Activated CD4-positive, alpha-beta T cell treated with anti-CD3 and anti-CD28 coated beads, Interleukin-2, amount 50 U/mL, for 16 hours (primary cell): Measurements from ENCODE around the gene WNT5B.
A peak's percentile ranks its signal among the peaks of the same experiment; 100 is the strongest.

Experiments
- DNase-seq: peaks from one replicate; pipeline ENCODE4 v3.0.0-alpha.2; 2020

Gene WNT5B

DNA sequence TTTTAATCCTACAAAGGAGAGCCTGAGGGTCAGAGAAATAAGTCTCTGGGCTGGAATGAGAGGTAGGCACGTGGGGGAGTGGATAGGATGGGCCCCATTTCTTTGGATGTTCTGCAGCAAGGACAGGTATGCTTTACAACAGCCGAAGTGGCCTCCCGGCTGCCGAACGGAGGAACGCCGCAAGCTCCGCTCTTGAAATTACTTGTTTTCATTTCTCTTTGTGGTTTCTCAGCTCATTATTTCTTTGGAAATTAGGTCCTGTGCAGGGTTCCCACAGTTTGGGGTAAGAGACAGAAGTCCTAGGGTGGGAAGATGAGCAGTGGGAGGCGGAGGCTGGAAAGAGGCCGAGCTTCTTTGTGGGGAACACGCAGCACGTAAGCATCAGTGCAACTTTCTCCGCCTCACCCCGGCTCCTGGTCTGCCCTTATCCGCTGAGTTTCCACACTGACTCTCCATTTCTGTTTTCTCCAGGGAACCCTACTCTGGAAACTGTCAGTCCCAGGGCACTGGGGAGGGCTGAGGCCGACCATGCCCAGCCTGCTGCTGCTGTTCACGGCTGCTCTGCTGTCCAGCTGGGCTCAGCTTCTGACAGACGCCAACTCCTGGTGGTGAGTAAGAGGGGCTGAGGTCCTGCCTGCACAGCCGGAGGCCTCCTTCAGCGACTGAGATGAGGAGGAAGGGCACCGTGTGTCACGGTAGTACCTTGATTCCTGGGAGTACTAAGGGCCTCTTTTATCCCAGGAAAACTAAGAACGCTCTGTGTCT is 2.0 kb downstream of the WNT5B start:
- DNase-seq: no peak

- DNase-seq: no peak
These were observed 3.7 kb downstream of the WNT5B start for GRCh38 chr12:1632702-1633101.

- DNase-seq: no peak
These were observed 4.4 kb downstream of the WNT5B start for GRCh38 chr12:1633459-1633858.

- no peak for DNase-seq
These were observed 5.1 kb downstream of the WNT5B start for GRCh38 chr12:1634149-1634548.

GRCh38 chr12:1634590-1635191 is 5.7 kb downstream of the WNT5B start:
- peak; percentile 67 for DNase-seq

DNA sequence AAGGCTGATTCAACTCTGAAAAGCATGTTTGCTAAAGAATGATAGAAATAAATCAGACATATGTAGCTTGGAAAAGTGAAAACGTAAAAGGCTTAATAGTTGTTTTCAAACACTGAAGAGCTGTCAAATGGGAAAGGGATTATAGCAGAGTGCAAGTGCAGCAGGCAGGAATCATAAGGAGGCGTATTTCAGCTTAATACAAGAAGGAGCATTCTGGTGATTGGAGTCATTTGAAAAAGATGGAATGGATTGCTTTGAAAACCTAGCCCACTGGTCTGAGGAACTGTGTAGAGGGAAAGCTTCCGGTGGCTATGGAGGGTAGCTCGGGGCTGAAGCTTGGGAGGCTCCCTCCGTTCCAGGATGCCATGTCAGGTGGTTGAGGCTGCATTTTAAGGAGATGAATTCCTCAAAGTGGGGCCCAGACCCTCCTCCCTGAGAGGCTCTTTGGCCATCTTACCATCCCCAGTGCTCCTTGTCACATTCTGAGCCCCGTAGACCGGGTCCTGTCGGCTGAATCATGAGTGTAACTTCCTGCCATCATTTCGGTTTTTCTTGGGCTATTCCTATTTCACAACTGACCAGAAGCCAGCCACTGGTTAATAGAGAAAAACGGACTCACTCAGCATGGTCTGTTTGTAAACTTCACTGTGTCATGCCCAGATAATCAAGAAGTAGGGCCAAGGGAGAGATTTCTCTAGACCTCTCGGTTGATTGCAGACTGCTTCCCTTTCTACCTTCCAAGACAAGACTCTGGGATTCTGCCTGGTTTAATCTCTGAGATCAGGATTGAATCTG is 6.5 kb downstream of the WNT5B start:
- no peak for DNase-seq

GRCh38 chr12:1638203-1638602 is 9.2 kb downstream of the WNT5B start:
- no peak for DNase-seq

GRCh38 chr12:1639538-1639937 is 10.5 kb downstream of the WNT5B start:
- no peak for DNase-seq

DNA sequence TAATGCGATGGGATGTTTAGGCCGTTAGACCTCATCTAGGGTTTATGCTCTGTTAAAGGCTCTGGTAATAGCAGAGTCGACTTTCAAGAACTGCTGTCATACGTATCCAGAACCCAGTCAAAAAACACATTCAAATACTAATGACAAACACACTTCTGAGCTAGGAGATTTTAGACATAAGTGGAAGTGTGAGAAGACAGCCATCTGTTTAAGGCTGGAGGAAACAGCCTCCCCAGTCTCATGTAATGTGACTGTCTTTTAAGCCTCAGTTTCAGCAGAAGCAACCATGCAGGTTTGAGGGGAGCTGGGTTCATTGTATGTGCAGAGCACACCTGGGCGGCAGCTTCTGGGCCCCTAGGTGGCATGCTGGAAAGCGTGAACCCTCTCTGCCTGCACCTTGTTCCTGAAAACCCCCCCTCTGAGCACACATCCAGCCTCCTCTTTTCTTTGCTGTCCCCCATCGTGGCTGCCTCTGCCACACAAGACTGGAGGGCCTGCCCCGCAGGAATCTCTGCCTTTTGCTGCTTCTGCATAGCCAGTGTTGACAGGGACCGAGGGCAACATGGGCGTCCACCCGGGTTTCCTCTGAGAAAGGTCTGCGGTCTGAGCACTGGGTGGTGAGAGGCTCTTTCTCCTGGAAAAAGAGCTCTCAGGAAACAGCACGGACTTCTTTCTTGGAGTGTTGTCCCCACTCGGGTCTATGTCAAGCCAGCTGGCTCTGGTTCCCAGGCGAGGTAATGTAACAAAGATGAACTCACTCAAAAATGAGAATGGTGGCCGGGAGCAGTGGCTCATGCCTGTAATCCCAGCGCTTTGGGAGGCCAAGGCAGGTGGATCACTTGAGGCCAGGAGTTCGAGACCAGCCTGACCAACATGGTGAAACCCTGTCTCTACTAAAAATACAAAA is 11.6 kb downstream of the WNT5B start:
- DNase-seq: no peak

DNA sequence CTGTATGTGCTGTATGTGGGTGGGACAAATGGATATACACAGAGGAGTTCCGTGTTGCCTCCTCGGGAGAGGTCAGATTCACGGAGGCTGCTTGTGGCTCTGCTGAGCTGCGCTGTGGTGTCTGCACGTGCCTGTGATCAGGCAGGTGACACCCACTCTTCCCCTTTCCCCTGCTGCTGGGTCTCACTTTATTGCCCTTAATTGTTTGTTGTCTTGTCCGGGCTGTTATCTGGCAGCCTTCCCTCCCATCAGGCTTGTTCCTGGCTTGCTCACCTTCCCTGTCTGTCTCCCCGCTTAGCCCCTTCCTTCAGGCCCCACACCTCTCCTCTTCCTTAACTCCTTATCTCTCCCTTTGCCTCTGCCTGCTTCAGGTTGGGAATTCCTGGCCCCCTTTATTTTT is 13.5 kb downstream of the WNT5B start:
- no peak for DNase-seq

DNA sequence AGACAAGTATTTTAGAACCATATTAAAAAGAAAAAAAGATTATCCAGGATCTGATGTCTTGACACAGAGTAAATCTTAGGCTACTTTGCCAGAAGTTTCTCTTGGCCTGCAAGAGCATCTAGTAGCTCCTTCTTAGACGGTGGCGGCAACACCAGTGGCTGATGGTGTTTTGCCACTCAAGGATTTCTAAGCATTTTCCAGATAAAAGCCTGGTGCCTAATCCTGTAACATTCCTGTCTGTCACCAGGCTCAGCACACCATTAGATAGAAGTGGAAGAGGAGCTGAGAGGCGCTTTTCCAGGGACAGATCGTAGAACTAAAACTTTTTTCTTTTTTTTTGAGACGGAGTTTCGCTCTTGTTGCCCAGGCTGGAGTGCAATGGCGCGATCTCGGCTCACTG is 14.0 kb downstream of the WNT5B start:
- no peak for DNase-seq

- DNase-seq: no peak
These were observed 15.0 kb downstream of the WNT5B start for GRCh38 chr12:1643905-1644533.

- DNase-seq: no peak
These were observed 15.8 kb downstream of the WNT5B start for GRCh38 chr12:1644534-1645438.

DNA sequence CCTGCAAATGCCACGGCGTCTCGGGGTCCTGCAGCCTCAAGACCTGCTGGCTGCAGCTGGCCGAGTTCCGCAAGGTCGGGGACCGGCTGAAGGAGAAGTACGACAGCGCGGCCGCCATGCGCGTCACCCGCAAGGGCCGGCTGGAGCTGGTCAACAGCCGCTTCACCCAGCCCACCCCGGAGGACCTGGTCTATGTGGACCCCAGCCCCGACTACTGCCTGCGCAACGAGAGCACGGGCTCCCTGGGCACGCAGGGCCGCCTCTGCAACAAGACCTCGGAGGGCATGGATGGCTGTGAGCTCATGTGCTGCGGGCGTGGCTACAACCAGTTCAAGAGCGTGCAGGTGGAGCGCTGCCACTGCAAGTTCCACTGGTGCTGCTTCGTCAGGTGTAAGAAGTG is 16.8 kb downstream of the WNT5B start:
- no peak for DNase-seq

- no peak for DNase-seq
These were observed 17.7 kb downstream of the WNT5B start for GRCh38 chr12:1646569-1647284.

GRCh38 chr12:1647285-1647669 is 18.2 kb downstream of the WNT5B start:
- no peak for DNase-seq

- DNase-seq: no peak
These were observed 21.4 kb downstream of the WNT5B start for GRCh38 chr12:1650260-1650977.

- no peak for DNase-seq
These were observed 21.9 kb downstream of the WNT5B start for GRCh38 chr12:1650978-1651361.

DNA sequence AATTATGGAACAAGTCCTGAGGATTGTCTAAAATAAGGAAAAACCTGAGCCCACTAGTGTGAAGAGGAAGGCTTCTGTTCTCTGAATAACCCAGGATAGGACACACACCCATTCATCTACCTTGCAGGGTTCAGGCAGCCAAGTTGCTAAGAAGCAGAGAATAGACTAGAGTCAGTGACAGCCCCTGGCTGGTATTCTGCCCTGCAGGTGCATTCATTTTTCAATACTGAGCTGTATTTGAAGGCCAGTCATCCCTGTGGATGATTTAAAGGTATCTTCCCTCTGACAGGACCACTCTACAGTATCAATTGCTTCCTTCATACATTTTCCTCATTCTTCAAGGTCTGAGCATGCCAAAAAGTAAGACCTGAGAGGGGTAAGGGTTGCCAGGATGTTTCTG is 22.9 kb downstream of the WNT5B start:
- DNase-seq: no peak

DNA sequence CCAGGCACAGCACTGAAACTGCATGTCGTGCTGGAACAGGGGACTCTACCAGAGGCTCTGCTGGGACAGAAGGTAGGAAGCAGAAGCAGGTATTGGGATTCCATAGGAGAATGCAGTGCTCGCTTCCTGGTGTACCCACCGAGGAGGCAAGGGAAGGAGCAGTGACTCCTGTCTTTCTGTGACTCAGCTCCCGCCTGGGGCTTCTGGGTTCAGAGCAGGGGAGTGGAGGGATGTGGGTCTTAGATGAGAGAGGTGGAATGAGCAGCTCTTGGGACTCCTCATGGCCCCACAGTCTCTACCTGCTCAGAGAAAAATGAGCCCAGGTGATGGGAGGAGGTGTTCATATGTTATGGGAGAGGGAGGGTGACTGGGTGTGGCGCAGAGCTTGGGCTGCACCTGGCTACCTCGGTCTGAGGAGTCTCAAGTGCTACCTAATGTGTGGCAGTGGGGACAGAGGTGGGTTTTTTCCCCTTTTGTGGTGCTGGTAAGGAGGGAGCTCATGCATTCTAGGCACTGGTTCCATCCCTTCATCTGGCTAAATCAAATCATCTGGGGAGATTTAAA is 26.3 kb downstream of the WNT5B start:
- DNase-seq: no peak
